Endodermal cell (in vitro differentiated cells): Measurements from ENCODE around the gene CMTM3. TPM values are rescaled to one million over a fixed set of nuclear protein-coding genes. Genes with fewer than 3 reads are reported as not detected.

Experiments used
- DNase-seq: peaks from one replicate; pipeline ENCODE4 v3.0.0-alpha.2; 2017
- H3K27ac ChIP-seq: 2 replicates; pipeline ENCODE4 v1.5.1; 2013; ENCODE audit warnings: mild to moderate bottlenecking, low read depth, low read length, moderate library complexity
- H3K27me3 ChIP-seq: 2 replicates; pipeline ENCODE4 v1.6.1; 2013; ENCODE audit warnings: mild to moderate bottlenecking, low read length, moderate library complexity; ENCODE audit not compliant: insufficient read depth, control insufficient read depth, poor library complexity, severe bottlenecking
- H3K36me3 ChIP-seq: 2 replicates; pipeline ENCODE4 v1.7.0; 2013; ENCODE audit warnings: mild to moderate bottlenecking, low read length, moderate library complexity; ENCODE audit not compliant: control insufficient read depth, insufficient read depth
- H3K4me1 ChIP-seq: one replicate; pipeline ENCODE4 v1.7.0; 2013; ENCODE audit warnings: low read length; ENCODE audit not compliant: control insufficient read depth, insufficient read depth
- H3K4me3 ChIP-seq: 2 replicates; pipeline ENCODE4 v1.5.1; 2013; ENCODE audit warnings: mild to moderate bottlenecking, low read length, moderate library complexity
- H3K9ac ChIP-seq: 2 replicates; pipeline ENCODE4 v1.6.1; 2013; ENCODE audit warnings: mild to moderate bottlenecking, low read length, moderate library complexity; ENCODE audit not compliant: poor library complexity, severe bottlenecking; ENCODE audit errors: extremely low read depth
- H3K9me3 ChIP-seq: 2 replicates; pipeline ENCODE4 v1.6.1; 2013; ENCODE audit warnings: mild to moderate bottlenecking, low read length, moderate library complexity; ENCODE audit not compliant: control insufficient read depth
- H3K27ac Mint-ChIP-seq: 2 replicates; pipeline ENCODE4 v1.8.0; 2020; ENCODE audit warnings: mixed read lengths
- H3K27me3 Mint-ChIP-seq: 2 replicates; pipeline ENCODE4 v1.8.0; 2021; ENCODE audit warnings: mild to moderate bottlenecking, mixed read lengths; ENCODE audit not compliant: insufficient read depth
- H3K36me3 Mint-ChIP-seq: 2 replicates; pipeline ENCODE4 v1.8.0; 2020; ENCODE audit warnings: low read depth, mixed read lengths
- H3K4me1 Mint-ChIP-seq: 2 replicates; pipeline ENCODE4 v1.8.0; 2020; ENCODE audit warnings: mixed read lengths
- H3K4me3 Mint-ChIP-seq: 2 replicates; pipeline ENCODE4 v1.8.0; 2020; ENCODE audit warnings: mild to moderate bottlenecking, moderate library complexity, mixed read lengths
- H3K9me3 Mint-ChIP-seq: 2 replicates; pipeline ENCODE4 v1.8.0; 2020; ENCODE audit warnings: mild to moderate bottlenecking, mixed read lengths
- WGBS, 2 experiments: methylation state at CpG; one replicate each; pipeline versions ENCODE4 v1.1.5 to v1.1.7; 2013; ENCODE audit warnings: missing lambda C conversion rate in 2 of 2, mixed read lengths in 1 of 2; ENCODE audit not compliant: insufficient coverage in 1 of 2, insufficient read length in 1 of 2; 5-methylcytosine and 5-hydroxymethylcytosine counted together
- total RNA-seq, 2 donors: library from RNA; stranded (reverse); fragmentation: NEBNext Ultra II Directional in 1 of 2; extraction: Animal tissue kit (Norgen Biotek cat#: 25700) in 1 of 2; gene quantifications; 2 replicates in 1 of 2; 3 replicates in 1 of 2; pipeline ENCODE4 v1.2.1, GENCODE V29; 2021
- TF ChIP-seq, protein P1 (sequence below): fragments of 200-600 bp; sonication (generic); conservative IDR thresholded peaks from 2 replicates; pipeline ENCODE4 v1.5.0; 2021; ENCODE audit warnings: antibody characterized with exemption, mild to moderate bottlenecking

The CMTM3 gene
- total RNA-seq, 2 donors from 2014 or later, result 44.2 to 48.5 TPM

DNA sequence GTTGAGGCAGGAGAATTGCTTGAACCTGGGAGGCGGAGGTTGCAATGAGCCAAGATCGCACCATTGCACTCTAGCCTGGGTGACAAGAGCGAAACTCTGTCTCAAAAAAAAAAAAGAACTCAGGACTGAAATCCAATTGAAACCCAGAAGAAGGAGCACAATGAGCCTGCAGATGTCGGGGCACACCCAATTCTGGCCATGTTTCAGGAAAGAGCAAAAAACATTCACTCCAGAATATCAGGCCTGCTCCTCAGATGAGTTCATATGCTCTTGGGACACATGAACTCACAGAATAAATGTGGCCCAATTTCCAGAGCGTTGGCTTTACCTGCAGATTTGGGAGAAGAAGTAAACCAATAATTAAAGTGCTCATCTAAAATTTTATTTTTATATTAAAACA lies 28.2 kb upstream of the CMTM3 start:
- no peak for DNase-seq
- Histone ChIP-seq H3K4me1 (peaks cover 2% of the 10 kb centered on the region), H3K27me3 (peaks cover 37% of the 10 kb centered on the region), H3K9me3 (no peaks in the 10 kb centered on the region), H3K4me3 (no peak overlapping the region), H3K9ac (no peak overlapping the region), H3K36me3 (no peaks in the 10 kb centered on the region), H3K27ac (no peak overlapping the region)
- H3K36me3 Mint-ChIP-seq, result no peaks in the 10 kb centered on the region
- H3K4me1 Mint-ChIP-seq, result peaks cover 9% of the 10 kb centered on the region
- H3K4me3 Mint-ChIP-seq, result no peak overlapping the region
- 92% methylated on average over 3 to 5 of the region's 5 CpGs for WGBS, 2 experiments
- peaks cover 47% of the 10 kb centered on the region for H3K27me3 Mint-ChIP-seq
- TF ChIP-seq, protein P1, sequence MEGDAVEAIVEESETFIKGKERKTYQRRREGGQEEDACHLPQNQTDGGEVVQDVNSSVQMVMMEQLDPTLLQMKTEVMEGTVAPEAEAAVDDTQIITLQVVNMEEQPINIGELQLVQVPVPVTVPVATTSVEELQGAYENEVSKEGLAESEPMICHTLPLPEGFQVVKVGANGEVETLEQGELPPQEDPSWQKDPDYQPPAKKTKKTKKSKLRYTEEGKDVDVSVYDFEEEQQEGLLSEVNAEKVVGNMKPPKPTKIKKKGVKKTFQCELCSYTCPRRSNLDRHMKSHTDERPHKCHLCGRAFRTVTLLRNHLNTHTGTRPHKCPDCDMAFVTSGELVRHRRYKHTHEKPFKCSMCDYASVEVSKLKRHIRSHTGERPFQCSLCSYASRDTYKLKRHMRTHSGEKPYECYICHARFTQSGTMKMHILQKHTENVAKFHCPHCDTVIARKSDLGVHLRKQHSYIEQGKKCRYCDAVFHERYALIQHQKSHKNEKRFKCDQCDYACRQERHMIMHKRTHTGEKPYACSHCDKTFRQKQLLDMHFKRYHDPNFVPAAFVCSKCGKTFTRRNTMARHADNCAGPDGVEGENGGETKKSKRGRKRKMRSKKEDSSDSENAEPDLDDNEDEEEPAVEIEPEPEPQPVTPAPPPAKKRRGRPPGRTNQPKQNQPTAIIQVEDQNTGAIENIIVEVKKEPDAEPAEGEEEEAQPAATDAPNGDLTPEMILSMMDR, result no peak
- no peaks in the 10 kb centered on the region for H3K9me3 Mint-ChIP-seq
- H3K27ac Mint-ChIP-seq, result no peak overlapping the region

DNA sequence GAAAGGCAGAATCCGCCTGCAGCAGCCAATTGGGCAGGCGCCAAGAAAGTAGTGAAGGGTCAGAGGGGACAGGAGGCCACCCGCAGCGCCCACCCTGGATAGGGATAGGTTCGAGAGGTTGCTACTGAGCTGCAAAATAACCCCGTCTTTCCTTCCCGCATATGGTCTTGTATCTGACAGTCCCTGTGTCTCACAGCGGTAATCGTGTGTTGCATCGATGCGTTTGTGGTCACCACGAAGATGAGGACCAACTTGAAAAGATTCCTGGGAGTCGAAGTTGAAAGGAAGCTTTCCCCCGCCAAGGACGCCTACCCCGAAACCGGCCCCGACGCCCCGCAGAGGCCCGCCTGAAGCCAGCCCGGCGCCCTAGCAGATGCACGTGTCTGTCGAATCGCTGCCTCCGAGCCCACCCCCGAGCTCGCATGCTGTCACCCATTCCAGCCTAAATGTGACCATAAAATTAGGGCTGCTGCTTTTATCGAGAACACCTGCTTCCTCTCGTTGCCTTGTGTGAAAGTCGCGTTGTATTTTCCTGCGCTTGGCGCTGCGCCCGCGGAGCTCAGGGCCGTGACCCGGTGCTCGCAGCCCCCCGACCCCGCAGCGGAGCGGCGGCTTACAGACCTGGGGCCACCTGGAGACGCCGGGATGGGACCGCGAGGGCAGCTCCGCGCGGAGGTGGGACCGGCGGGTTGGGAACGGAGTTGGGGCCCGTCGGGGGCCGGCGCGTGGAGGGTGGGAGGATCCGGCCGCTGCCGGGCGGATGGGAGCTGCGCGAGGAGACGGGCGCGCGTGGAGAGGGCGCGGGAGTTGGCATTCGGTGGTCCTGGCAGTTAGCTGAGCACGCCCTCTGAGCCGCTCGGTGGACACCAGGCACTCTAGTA lies 25.6 kb upstream of the CMTM3 start, which contains the start of gene CMTM2:
Gene CMTM2, plus strand, starts transcription at position 813 of the 881 bp plus-strand sequence. CDS start 145 bp downstream, outside the sequence.
- peaks cover 37% of the 10 kb centered on the region for H3K27me3 ChIP-seq
- no peak within 1 kb of the TSS for H3K9ac ChIP-seq
- Mint-ChIP-seq H3K36me3 (no peaks in the 10 kb centered on the region), H3K9me3 (no peaks in the 10 kb centered on the region), H3K27me3 (peaks cover 49% of the 10 kb centered on the region), H3K4me3 (peak within 1 kb of the TSS; percentile 33), H3K4me1 (peaks cover 9% of the 10 kb centered on the region), H3K27ac (no peak within 1 kb of the TSS)
- no peaks in the 10 kb centered on the region for H3K9me3 ChIP-seq
- no peak within 1 kb of the TSS for H3K27ac ChIP-seq
- 60 to 67% methylated on average over 53 to 77 of the region's 77 CpGs for WGBS, 2 experiments
- TF ChIP-seq, protein P1, result no peak
- no peaks in the 10 kb centered on the region for H3K36me3 ChIP-seq
- DNase-seq, result peak; percentile 61
- H3K4me1 ChIP-seq, result peaks cover 2% of the 10 kb centered on the region
- no peak within 1 kb of the TSS for H3K4me3 ChIP-seq

DNA sequence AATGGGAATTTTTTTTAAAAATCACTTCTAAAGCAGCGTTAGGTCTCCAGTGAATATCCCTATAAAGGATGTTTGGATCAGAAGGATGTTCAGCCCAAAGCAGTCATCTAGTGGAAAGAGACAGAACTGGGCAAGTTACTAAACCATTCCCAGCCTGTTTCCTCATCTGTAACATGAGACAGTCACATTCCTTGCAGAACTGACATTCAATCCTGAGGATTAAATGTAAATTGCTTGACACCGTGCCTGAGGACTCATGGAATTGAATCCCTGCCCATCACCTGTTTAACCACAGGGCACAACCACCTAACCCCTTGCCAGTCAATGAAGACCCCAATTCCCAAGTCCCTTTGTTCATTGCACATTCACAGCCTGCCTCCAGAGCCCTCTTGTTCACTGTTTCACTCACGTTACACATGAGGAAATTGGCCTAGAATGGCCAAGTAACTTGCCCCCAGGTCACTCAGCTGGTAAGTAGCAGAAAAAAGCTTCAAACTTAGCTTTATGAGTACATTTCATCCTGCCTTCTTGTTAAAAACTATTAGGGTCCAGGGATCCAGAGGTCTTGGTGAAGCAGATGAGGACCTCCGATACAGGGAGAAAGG lies 23.8 kb upstream of the CMTM3 start:
- no peak overlapping the region for H3K27ac ChIP-seq
- no peak overlapping the region for H3K27ac Mint-ChIP-seq
- no peak for DNase-seq
- H3K27me3 ChIP-seq, result peaks cover 37% of the 10 kb centered on the region
- H3K9me3 ChIP-seq, result no peaks in the 10 kb centered on the region
- no peak overlapping the region for H3K4me3 Mint-ChIP-seq
- no peaks in the 10 kb centered on the region for H3K36me3 Mint-ChIP-seq
- H3K9ac ChIP-seq, result no peak overlapping the region
- peaks cover 49% of the 10 kb centered on the region for H3K27me3 Mint-ChIP-seq
- no peaks in the 10 kb centered on the region for H3K36me3 ChIP-seq
- no peak overlapping the region for H3K4me3 ChIP-seq
- TF ChIP-seq, protein P1, result no peak
- H3K9me3 Mint-ChIP-seq, result no peaks in the 10 kb centered on the region
- peaks cover 2% of the 10 kb centered on the region for H3K4me1 ChIP-seq
- peaks cover 9% of the 10 kb centered on the region for H3K4me1 Mint-ChIP-seq
- WGBS, 2 experiments, result 67 to 73% methylated on average over 3 to 4 of the region's 4 CpGs
